ENCODE results near the gene TOPAZ1.

The TOPAZ1 gene

DNA sequence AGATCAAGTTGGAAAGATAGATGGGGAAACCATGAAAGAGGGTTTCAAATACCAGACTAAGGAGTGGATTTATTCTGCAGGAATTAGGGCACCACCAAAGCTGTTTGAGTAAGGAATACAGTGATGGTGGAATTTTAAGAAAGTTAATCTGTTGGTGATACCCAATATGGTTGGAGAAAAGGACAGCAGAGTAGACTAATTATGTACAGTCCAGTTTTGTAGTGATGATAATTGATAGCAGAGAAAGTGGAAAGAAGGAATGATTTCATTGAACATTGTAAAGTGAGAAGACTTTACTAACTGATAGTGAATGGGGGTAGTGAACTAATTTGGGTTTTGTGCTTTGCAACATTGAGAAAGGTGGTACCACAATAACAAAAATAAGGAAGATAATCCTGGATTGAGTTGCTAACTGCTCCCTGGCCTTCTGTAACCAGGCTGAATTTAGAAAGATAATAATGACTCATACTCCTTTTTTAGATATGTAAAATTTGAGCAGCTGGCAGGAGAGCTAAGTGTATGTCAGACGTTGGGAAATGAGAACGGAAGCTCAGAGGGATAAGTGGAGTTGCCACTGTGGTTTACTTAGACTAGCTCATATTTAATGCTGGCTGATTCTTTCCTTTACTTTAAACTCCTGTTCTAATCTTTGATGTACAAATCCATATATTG, 113.8 kb downstream of the TOPAZ1 start:
- Histone ChIP-seq H3K27me3 (replicated peaks) (no peaks in the 10 kb centered on the region), H3K4me3 (ENCODE audit: low read depth, low read length) (no peak overlapping the region), H3K27ac (peak overlapping the region; percentile 1), H3K36me3 (replicated peaks) (no peaks in the 10 kb centered on the region)
- peak; percentile 79 for DNase-seq
- in situ Hi-C loops (cut with HindIII; ENCODE audit: low pct_ligation_motif_present, low sequenced_read_pairs) = no loop called here
- TF ChIP-seq CTCF (IDR thresholded peaks at IDR 0.05; ENCODE audit: low read depth, low read length, missing control alignments) = no peak

GRCh38 chr3:44359146-44359751, 117.6 kb downstream of the TOPAZ1 start:
- Histone ChIP-seq H3K27ac (no peak overlapping the region), H3K4me3 (ENCODE audit: low read depth, low read length) (no peak overlapping the region), H3K27me3 (replicated peaks) (no peaks in the 10 kb centered on the region), H3K36me3 (replicated peaks) (no peaks in the 10 kb centered on the region)
- no peak for DNase-seq
- no peak for TF ChIP-seq CTCF (IDR thresholded peaks at IDR 0.05; ENCODE audit: low read depth, low read length, missing control alignments)
- in situ Hi-C loops (cut with HindIII; ENCODE audit: low pct_ligation_motif_present, low sequenced_read_pairs) = no loop called here

- no peak for TF ChIP-seq CTCF (IDR thresholded peaks at IDR 0.05; ENCODE audit: low read depth, low read length, missing control alignments)
- in situ Hi-C loops (cut with HindIII; ENCODE audit: low pct_ligation_motif_present, low sequenced_read_pairs) = no loop called here
- DNase-seq = no peak
- H3K4me3 ChIP-seq (ENCODE audit: low read depth, low read length) = no peak overlapping the region
- no peak overlapping the region for H3K27ac ChIP-seq
- H3K36me3 ChIP-seq (replicated peaks) = no peaks in the 10 kb centered on the region
- no peaks in the 10 kb centered on the region for H3K27me3 ChIP-seq (replicated peaks)
Measured at GRCh38 chr3:44363591-44363990, 121.9 kb downstream of the TOPAZ1 start.

GRCh38 chr3:44365952-44366351, 124.3 kb downstream of the TOPAZ1 start:
- Histone ChIP-seq H3K4me3 (ENCODE audit: low read depth, low read length) (no peak overlapping the region), H3K27ac (no peak overlapping the region), H3K36me3 (replicated peaks) (no peaks in the 10 kb centered on the region), H3K27me3 (replicated peaks) (no peaks in the 10 kb centered on the region)
- no peak for DNase-seq
- no peak for TF ChIP-seq CTCF (IDR thresholded peaks at IDR 0.05; ENCODE audit: low read depth, low read length, missing control alignments)
- in situ Hi-C loops (cut with HindIII; ENCODE audit: low pct_ligation_motif_present, low sequenced_read_pairs) = no loop called here

DNA sequence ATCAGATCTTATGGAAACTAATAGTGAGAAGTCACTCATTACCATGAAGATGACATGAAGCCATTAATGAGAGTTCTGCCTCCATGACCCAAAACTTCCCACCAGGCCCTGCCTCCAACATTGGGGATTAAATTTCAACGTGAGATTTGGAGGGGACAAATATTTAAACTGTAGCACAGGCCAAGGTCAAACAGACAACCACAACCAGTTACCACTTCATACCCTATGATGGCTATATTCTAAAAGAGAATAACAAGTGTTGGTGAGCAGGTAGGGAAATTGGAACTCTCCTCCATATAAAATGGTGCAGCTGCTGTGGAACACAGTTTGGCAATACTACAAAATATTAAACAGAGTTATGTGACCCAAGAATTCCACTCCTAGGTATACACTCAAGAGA, 133.8 kb downstream of the TOPAZ1 start:
- no peak overlapping the region for H3K27ac ChIP-seq
- no peaks in the 10 kb centered on the region for H3K36me3 ChIP-seq (replicated peaks)
- in situ Hi-C loops (cut with HindIII; ENCODE audit: low pct_ligation_motif_present, low sequenced_read_pairs) = no loop called here
- no peak for TF ChIP-seq CTCF (IDR thresholded peaks at IDR 0.05; ENCODE audit: low read depth, low read length, missing control alignments)
- H3K27me3 ChIP-seq (replicated peaks) = no peaks in the 10 kb centered on the region
- DNase-seq = no peak
- H3K4me3 ChIP-seq (ENCODE audit: low read depth, low read length) = no peak overlapping the region
